HG03060 (cell line): ENCODE data around the gene SPATS2L.

Experiments
- ATAC-seq: cut with Tn5 transposase; IDR thresholded peaks from one replicate; pipeline ENCODE4 v1.9.1; 2021; ENCODE audit warnings: low read depth, moderate number of reproducible peaks; ENCODE audit not compliant: unreplicated experiment

Gene SPATS2L

DNA sequence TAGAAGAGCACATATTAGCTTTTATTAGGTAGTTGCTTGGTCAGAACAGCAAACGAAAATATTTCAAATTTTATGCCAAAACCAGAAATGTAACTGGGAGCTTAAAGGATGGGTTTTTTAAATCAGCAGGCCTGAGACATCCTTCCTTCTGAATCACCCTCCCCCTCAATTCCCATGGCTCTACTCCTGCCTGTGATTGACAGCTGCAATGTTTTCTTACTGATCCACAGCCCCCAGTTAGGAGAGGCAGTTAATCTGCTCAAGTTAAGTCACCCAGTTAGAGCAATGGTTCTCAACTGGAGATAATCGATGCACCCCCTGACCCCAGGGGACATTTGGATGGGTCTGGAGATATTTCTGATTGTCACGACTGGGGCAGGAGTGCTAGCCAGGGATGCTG lies 178.4 kb downstream of the SPATS2L start:
- no peak for ATAC-seq

DNA sequence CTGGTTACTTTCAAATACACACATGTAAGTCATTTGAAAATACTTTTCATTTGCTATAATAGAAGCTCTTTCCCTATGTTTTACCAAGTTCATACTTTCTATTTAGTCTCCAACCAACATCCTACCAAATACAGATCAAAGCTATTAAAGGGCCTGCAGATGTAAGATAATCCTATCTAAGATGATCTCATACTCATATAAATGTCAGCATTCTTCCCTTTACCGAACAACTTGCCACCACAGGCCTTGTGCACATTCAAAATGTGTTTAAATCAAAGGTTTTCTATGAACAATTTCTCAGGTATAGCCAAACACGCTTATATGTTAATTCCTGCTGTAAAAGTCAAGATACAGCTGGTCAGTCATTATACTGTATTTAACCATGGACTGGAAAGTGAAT lies 180.0 kb downstream of the SPATS2L start:
- ATAC-seq = no peak

DNA sequence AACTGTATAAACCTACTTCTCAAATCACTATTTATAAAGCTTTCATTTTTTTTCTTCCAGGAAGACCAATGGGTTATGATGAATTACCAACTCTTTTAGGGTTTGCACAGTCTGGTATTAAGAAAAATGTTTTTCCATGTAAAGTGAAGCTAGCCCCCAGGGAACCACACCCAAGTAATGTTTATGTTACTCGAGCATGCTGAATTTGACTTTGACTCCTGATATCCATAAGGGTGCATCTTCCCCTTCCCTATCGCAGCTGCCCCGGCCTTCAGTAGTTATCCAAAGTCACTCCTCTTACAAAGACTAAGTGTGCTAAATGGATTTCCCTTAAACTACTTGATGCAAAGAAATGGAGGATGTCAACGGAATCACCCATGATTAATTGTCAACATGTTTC lies 181.7 kb downstream of the SPATS2L start:
- ATAC-seq = no peak

DNA sequence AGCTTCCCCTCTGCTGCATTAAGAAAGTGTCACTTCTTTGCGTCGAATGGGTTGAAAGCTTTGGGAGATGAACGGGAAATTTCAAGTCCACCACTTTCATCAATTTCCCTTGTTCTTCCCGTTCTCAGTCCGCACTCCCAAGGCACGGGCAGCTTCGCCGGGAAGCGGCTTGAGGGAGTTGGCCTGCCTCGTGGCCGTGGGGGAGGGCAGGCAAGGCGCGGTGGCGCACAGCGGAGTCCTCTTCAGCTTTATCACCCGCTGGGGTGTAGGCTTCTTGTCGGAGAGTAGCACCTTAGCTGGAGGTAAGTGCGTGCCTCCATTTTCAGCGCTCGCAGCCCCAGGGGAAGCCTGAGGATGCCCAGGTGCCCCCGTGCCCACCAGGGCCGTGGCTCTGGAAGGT lies 183.5 kb downstream of the SPATS2L start:
- ATAC-seq = no peak

DNA sequence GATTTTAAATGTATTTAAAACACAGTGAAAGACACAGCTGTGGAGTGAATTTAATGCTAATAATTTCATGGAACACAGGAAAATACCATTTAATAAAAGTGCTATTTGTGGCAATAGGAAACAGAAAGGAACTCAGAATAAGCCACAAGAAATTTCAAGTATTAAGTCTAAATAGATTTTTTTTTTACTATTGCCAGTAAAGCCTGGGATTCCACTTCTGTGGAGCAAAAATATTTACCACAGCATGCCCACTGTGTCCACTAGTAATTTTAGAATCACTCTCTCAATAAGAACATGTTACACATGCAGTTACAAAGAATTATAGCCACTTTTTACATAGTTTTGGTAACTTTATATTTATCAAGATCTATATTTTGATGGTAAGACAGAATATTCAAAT lies 186.2 kb downstream of the SPATS2L start:
- ATAC-seq = no peak

DNA sequence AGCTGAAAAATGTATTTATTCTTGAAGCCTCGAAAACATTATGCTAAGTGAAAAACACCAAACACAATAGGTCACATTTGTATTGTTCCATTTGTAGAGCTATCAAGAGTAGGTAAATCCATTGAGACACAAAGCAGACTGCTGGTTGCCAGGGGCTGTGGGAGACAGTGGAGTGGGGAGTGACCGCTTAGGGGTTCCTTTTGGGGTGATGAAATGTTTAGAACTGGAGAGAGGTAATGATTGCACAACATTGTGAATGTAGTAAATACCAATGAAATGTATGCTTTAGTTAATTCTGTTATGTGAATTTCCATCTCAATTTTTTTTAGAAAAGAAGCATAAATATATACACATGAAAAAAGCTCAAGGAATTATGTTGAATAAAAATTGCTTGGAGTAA lies 187.6 kb downstream of the SPATS2L start:
- ATAC-seq = no peak

DNA sequence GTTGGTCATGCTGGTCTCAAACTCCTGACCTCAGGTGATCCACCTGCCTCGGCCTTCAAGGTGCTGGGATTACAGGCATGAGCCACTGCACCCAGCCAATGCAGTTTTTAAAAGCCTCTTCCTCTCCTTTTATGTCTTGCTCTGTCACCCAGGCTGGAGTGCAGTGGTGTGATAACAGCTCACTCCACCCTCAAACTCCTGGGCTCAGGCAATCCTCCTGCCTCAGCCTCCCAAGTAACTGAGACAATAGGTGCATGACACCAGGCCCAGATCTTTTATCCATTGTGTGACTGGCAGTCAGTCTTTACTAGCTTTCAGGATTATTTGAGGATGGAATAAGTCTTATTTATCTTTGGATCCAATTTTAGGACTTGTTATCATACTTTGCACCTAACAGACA lies 190.2 kb downstream of the SPATS2L start:
- no peak for ATAC-seq

DNA sequence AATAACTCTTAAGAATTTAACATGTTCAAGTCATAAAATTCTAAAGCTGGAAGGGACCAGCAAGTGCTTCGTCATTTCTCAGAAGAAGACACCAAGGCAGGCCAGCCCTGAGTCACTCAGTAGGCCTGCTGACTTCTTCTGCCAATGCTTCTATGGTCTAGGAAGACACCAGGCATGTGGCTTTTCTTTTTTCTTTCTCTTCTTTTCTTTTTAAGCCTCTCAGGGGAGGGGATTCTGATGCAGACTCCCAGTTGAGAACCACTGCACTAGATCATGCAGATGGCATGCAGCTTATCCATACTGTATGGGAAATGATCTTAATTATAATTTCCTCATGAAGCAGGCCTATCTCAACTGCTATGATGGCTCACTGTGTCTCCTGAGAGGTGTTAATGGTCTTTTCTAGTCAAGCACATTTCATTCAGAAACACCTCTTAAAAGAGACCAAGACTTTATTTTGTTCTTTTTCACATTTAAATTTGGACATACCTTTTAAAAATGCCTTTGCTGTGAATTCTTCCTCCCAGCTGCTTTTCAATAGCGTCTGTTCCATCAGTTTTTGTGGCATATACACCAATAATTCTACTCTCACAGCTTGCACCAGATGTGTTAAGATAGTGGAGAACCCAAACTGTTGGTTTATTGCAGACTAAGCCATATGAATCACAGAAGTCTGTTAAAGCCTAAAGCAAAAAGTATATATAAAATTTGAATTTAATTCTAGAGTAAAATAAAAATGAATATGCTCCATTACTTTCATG lies 192.1 kb downstream of the SPATS2L start:
- ATAC-seq = no peak

DNA sequence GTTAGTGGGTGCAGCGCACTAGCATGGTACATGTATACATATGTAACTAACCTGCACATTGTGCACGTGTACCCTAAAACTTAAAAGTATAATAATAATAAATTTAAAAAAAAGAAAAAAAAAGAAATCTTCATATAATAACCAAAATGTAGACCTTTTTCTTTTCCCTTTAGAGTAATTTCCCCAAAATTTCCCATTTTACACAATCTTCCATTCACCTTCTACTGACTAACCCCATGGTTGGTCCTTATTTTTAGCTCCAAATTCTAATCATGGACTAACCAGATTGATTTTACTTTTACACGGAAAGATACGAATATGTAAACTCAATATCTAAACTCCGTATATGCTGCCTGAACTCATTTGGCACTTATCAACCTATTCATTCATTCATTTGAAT lies 195.7 kb downstream of the SPATS2L start:
- no peak for ATAC-seq

DNA sequence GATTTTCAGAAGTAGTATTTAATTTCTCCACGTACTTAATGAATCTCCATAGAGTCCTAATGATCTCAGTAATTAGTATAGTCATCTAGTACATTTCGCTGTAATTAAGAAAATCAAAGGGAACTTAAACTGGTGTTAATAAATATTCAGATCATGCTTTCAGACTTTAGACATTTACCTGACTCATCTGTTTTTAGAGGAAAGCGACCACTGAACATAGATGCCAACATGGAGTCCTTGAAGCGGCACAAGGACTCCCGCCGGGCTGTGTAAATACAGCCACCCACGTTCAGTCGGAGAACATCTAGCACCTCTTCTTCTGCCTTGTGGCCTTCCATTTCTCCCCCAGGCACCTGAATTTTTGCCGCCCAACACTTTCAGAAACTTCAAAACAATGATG lies 200.2 kb downstream of the SPATS2L start:
- ATAC-seq = no peak

DNA sequence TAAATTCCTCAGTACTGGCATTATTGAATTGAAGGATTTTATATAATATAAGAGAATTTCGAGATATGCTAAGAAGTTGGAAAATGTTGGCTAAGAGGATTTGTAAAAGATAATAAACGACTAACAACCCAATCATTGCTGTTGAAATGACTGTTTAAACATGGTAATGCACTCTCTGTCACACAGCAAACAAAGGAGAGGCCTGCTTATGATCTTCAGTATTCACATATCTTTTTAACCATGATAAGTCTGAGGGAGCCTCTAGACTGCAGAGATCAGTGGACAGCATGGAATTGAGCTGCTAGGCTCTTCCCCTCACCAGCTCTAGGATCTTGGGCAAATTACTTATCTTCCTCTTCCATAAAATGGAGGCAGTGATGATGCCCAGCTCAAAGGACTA lies 200.7 kb downstream of the SPATS2L start:
- no peak for ATAC-seq

DNA sequence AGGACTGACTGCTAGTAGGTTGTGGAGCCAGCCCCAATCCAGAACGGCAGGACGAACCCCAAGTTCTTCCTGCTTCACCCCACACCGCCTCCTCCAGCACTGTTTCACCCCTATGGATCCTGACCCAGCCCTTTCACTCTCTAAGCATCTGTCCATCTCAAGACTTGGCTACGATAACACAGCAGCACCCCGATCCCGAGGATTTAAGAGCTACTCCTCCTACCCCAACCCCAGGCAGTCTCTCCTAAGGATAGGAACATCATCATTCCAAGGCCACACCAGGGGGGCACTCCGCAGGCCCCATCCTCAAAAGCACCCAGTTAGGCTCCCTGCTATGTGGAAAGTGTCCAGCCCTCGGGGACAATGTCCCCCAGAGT lies 202.7 kb downstream of the SPATS2L start:
- ATAC-seq = no peak

DNA sequence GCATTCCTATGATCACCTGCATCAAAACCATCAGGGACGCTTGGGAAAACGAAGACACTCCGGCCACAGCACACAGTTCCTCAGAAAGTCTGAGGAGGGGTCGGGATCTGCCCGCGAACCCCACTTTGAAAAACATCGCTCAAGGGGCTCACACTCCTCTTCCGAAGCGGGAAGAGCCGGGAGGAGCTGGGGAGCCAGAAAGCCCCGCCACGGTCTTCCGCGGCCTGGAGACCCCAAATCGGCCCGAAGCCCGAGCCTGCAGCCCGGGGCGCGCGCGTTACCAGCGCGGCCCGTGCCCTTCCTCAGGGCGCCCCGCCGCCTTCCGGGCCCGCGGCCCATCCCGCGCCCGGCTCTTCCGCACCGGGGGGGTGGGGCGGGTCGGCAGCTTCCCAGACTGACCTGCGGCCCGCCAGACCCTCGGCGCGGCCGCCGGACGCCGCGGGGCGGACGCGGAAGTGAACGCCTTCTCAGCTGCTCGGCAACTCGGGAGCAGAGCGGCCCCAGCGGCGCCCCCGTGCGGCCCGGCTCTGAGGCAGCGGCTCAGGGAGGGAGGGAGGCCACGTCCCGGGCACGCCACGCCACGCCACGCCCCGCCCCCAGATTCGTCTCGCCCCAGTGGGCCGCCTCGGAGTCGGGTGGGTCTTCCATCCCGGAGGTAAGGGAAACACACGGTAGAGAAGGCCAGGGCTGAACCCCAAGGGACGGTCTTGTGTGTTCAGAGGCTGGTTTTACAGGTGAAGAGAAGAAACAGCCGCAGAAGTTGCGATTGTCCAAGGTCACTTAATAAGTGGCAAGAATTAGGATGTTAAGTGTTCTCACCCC lies 203.3 kb downstream of the SPATS2L start, which contains the start of gene KCTD18:
TSS of gene KCTD18 (minus strand) at position 457 of the 822 bp plus-strand sequence. CDS start 3,052 bp downstream, outside the sequence.
- peak; percentile 78 for ATAC-seq

DNA sequence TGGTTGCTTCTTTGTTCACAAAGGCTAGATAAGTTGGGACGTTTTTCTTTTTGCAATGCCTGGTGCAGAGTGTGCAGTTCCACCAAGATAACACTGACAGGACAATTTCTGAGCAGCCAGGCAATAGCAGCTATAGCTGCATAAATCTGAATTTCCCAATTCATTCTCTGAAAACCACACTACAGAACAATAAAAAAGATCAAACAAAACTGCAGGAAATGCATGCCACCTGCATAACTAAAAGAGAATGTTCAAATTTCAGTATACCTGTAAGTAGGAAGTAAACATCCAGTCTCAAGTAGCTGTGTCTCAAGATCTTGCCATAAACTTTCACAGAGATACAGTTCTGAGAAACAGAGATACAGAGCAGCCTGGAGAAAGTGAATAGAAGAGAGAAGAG lies 208.7 kb downstream of the SPATS2L start:
- no peak for ATAC-seq

DNA sequence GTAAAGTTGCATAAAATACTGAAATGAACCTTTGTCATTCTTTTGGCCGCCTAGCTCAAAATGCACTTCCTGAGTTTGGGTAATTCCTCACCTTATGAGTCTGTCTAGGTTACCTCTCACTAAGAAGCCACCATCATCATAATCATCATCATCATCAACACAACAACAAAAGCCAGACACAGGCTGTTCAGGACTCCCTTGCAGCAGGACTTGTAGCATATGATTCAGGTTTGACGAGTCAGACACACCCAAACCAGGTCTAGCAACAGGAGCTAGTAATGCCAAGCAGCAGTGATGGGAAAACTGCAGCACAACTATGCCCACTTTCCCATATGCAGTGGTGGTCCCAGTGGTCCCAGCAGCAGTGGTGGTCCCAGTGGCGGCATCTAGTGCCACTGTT lies 216.7 kb downstream of the SPATS2L start:
- no peak for ATAC-seq

DNA sequence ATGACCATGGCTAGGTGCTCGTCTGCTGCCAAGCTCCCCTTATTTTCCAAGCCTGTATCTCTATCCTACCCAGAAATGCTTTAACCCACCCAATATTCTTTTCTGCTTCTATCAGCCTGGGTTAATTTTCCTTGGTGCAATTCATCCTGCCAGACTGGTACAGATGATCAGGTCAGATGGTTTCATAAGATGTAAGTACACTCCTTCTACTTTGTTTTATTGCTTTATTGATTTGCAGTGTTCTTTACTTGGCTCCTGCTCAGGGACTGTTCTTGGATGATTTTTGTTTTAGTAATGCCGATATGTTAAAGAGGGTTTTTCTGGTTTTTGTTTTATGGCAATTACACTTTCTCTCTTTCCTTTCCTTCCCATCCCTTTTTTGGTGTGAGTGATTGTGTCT lies 217.1 kb downstream of the SPATS2L start:
- ATAC-seq = no peak

DNA sequence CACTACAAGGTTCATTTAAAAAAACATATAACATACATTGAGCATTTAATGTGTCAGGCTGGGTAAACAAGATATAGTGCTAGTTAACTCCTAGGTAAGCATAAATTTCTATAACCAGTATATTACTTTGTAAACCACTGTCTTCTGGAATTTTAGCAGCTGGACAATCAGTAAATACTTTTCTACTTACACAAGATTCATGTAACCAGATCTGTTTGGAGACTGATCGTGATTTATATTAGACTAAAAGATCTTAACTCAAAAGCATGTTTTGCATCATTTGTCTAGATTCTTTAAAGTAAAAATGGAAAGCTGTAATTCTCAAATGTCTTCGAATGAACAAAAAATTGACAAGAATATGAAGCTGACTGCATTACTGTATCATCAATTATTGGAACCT lies 218.6 kb downstream of the SPATS2L start:
- no peak for ATAC-seq

DNA sequence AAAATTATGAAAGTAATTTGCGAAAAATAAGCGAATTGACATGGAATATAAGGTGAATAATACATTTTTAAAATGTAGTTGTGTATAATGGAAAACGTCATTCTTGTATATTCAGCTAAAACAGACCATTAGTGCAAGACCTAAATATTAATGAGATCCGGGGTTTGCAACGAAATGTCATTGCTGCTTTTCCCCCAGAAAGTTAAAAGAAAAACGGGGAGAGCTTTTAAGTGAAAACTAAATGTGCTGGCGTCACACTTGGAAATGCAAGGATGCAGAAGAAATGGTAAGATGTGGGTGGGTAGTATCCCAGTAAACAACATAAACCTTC lies 219.0 kb downstream of the SPATS2L start:
- ATAC-seq = no peak

DNA sequence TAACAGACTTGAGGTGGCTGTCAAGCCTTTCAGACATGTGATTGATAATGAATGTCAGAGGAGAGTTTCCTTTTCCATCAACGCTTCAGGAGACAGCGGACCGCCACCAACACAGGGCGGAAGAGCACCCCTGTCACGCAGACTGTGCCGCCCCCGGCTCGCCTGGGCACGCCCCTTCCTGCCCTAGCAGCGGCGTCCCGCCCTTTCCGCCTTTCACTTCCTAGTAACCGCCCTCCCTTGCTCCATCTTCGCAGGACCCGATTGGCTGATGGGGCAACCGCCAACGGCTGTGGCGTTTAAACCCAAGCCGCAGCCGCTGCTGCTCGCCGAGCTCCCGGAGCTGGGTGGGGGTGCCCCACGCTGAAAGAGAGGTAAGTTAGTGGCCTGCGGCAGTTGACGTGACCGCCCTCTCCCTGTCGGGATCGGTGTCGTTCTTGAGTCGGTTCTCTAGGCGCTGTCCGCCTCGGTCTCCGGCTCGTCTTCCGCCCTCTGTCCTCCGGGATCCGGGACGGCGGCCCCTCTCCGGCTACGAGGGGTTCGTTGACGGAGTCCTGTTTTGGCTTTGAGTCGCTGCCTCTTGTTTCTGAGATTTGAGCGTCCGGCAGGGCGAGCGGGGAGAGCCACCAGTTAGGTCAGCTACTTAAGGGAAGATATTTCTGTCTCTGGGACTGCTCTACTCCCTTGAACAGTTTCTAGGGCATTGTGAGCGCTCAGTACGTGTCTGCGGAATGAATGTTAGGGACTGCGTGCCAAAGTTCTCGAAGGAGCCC lies 219.6 kb downstream of the SPATS2L start, which contains the start of gene SGO2:
TSS of gene SGO2 (plus strand) at position 326 of the 770 bp plus-strand sequence. CDS start 6,769 bp downstream, outside the sequence.
- peak; percentile 99 for ATAC-seq

DNA sequence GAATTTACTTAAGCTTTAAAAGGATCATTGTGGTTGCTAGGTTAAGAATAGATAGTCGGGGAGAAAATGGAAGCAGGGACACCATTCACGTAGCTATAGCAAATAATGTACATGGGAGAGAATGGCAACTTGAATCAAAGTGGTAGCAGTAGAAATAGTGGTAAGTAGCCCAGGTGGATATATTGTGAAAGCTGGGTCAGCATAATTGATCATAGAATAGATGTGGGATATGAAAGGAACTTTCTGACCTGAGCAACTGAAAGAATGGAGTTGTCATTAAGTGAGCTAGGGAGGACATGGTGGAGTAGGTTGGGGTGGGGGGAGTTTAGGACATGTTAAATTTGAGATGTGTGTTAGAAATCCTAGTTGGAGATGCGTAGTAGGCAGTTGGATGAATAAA lies 221.7 kb downstream of the SPATS2L start:
- no peak for ATAC-seq
